ENCODE results near the gene COL4A3. TPM values are rescaled to one million over a fixed set of nuclear protein-coding genes. Genes with fewer than 3 reads are reported as not detected.

The COL4A3 gene
- total RNA-seq, 4 donors from 2014 or later = under 0.01 to 67.7 (median 10.2) TPM

DNA sequence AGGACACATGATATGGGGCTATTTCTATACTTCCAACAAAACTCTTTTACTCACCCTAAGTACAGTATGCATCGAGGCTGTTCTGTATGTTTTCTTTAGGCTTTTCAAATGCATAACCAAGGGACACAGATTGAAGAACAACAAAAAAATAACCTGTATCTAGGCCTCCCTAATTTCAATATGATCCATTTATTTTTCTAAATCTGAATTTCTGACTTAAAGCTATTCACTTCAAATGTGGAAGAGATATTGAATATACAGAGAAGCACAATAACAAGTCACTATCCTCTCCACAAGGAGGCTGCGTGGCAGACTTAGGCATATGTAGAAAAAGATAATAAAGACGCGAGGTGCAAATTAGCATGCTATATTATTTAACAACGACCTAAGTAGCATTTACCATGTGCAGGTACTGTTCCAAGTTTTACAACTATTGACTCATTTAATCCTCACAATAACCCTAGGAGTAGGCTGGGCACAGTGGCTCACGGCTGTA lies 121.4 kb downstream of the COL4A3 start:
- no peaks in the 10 kb centered on the region for H3K4me1 ChIP-seq
- no peak overlapping the region for H3K4me3 ChIP-seq
- no peaks in the 10 kb centered on the region for H3K9me3 ChIP-seq
- H3K27ac ChIP-seq = no peak overlapping the region
- no peaks in the 10 kb centered on the region for H3K36me3 ChIP-seq
- no peak for DNase-seq
- no peaks in the 10 kb centered on the region for H3K27me3 ChIP-seq
- TF ChIP-seq, protein P1, sequence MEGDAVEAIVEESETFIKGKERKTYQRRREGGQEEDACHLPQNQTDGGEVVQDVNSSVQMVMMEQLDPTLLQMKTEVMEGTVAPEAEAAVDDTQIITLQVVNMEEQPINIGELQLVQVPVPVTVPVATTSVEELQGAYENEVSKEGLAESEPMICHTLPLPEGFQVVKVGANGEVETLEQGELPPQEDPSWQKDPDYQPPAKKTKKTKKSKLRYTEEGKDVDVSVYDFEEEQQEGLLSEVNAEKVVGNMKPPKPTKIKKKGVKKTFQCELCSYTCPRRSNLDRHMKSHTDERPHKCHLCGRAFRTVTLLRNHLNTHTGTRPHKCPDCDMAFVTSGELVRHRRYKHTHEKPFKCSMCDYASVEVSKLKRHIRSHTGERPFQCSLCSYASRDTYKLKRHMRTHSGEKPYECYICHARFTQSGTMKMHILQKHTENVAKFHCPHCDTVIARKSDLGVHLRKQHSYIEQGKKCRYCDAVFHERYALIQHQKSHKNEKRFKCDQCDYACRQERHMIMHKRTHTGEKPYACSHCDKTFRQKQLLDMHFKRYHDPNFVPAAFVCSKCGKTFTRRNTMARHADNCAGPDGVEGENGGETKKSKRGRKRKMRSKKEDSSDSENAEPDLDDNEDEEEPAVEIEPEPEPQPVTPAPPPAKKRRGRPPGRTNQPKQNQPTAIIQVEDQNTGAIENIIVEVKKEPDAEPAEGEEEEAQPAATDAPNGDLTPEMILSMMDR (IDR thresholded peaks at IDR 0.05) = no peak
- TF ChIP-seq POLR2A (IDR thresholded peaks at IDR 0.05) = no peak

DNA sequence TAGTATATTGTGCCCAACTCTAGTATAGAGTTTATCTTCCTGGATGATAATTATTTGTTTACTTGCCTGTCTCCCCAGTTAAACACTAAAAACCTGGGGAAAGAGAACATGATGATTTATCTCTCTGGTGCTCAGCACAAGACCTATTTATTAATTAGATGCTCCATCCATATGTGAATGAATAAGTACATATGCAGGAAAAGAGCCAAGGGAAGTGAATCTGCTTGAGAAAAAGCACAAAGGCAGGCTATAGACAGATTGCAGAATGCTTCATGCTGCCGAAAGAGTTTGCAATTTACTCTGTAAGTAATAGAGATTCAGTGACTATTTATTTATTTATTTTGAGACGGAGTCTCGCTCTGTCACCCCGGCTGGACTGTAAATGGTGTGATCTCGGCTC lies 123.3 kb downstream of the COL4A3 start:
- no peak overlapping the region for H3K27ac ChIP-seq
- H3K36me3 ChIP-seq = no peaks in the 10 kb centered on the region
- TF ChIP-seq, protein P1 (IDR thresholded peaks at IDR 0.05) = no peak
- no peak for TF ChIP-seq POLR2A (IDR thresholded peaks at IDR 0.05)
- no peaks in the 10 kb centered on the region for H3K9me3 ChIP-seq
- DNase-seq = no peak
- no peaks in the 10 kb centered on the region for H3K27me3 ChIP-seq
- H3K4me3 ChIP-seq = no peak overlapping the region
- H3K4me1 ChIP-seq = no peaks in the 10 kb centered on the region

DNA sequence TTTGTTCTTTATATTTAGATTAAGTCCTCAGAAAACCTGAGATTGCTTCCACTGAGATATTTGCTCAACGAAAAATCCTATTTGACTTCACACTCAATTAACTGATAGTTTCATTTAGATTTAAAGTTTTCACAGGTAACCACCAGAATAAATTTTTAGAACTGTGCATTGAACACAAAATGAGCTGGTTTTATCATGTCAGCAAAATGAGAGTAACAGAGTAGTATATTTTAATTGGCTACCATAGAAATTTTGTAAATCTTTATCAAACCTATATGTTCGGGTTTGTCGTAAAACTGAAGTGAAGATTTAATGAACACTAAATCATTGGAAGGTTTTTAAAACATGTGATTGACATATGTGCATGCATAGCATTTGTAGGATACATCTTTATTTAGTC lies 127.9 kb downstream of the COL4A3 start:
- H3K27me3 ChIP-seq = no peaks in the 10 kb centered on the region
- H3K9me3 ChIP-seq = no peaks in the 10 kb centered on the region
- H3K36me3 ChIP-seq = no peaks in the 10 kb centered on the region
- TF ChIP-seq, protein P1 (IDR thresholded peaks at IDR 0.05) = no peak
- no peak for TF ChIP-seq POLR2A (IDR thresholded peaks at IDR 0.05)
- no peak overlapping the region for H3K27ac ChIP-seq
- no peak for DNase-seq
- no peak overlapping the region for H3K4me3 ChIP-seq
- no peaks in the 10 kb centered on the region for H3K4me1 ChIP-seq

DNA sequence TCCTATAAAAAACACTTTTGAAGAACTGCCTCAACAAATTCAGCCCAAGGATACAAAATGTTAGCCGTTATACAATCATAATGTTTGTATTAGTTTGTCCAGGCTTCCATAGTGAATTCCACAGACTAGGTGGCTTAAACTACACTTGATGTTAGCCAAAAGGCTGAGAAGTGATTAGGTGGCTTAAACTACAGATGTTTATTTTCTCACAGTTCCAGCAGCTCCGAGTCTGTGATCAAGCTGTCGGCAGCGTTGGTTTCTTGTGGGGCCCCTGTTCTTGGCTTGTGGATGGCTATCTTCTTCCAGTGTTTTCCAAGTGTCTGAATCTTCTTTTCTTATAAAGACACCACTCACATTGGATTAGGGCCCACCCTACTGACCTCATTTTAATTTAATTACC lies 129.1 kb downstream of the COL4A3 start:
- H3K27me3 ChIP-seq = no peaks in the 10 kb centered on the region
- H3K36me3 ChIP-seq = no peaks in the 10 kb centered on the region
- TF ChIP-seq, protein P1 (IDR thresholded peaks at IDR 0.05) = no peak
- TF ChIP-seq POLR2A (IDR thresholded peaks at IDR 0.05) = no peak
- H3K4me1 ChIP-seq = no peaks in the 10 kb centered on the region
- DNase-seq = no peak
- H3K4me3 ChIP-seq = no peak overlapping the region
- H3K27ac ChIP-seq = no peak overlapping the region
- H3K9me3 ChIP-seq = no peaks in the 10 kb centered on the region

DNA sequence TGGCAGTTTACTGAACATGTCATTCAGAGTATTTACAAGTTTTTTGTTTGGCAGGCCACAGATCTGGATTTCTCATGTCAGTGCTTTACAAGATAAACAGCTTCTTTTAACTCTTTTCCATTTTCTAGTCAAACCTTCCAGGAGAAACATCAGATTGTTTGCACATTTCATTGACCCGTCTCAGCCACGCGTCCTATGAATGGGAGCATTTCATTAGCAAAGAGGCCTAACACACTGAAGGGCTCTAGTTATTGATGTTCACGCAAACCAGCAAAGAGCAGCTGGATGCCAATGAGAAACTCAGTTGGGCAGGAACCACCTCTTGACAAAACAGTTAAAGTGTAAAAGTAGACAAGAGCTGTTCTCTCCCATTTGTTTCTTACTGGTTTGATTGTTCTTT lies 131.4 kb downstream of the COL4A3 start:
- no peak for DNase-seq
- TF ChIP-seq, protein P1 (IDR thresholded peaks at IDR 0.05) = no peak
- no peak for TF ChIP-seq POLR2A (IDR thresholded peaks at IDR 0.05)
- no peak overlapping the region for H3K27ac ChIP-seq
- no peaks in the 10 kb centered on the region for H3K4me1 ChIP-seq
- H3K9me3 ChIP-seq = no peaks in the 10 kb centered on the region
- H3K4me3 ChIP-seq = no peak overlapping the region
- H3K36me3 ChIP-seq = no peaks in the 10 kb centered on the region
- no peaks in the 10 kb centered on the region for H3K27me3 ChIP-seq

Data from Peyer's patch (tissue), 4 donors.